ENCODE measurements around the gene MYL9. TPM values are rescaled to one million over a fixed set of nuclear protein-coding genes. Genes with fewer than 3 reads are reported as not detected.
"Not testable (repeated sequence)": the region's sequence is repeated elsewhere in the genome, so short reads cannot be mapped to it uniquely, and the experiment has no call there.

MYL9 gene
- total RNA-seq (2014; rRNA removed; shearing (Covaris generic)) = 28.2 and 41.4 TPM in 2 replicates

- DNase-seq (ENCODE audit: low spot score) = no peak
- in situ Hi-C loops (cut with HindIII; ENCODE audit: low sequenced_read_pairs) = no loop called here
These were observed at the start of gene MYL9 for GRCh38 chr20:36541227-36541767. TSS of gene MYL9 (plus strand) at chr20:36541519. CDS start at chr20:36544885, 3,366 bp downstream.

- in situ Hi-C loops (cut with HindIII; ENCODE audit: low sequenced_read_pairs) = no loop called here
- no peak for DNase-seq (ENCODE audit: low spot score)
These were observed 49.3 kb upstream of the MYL9 start for GRCh38 chr20:36491901-36492617.

DNA sequence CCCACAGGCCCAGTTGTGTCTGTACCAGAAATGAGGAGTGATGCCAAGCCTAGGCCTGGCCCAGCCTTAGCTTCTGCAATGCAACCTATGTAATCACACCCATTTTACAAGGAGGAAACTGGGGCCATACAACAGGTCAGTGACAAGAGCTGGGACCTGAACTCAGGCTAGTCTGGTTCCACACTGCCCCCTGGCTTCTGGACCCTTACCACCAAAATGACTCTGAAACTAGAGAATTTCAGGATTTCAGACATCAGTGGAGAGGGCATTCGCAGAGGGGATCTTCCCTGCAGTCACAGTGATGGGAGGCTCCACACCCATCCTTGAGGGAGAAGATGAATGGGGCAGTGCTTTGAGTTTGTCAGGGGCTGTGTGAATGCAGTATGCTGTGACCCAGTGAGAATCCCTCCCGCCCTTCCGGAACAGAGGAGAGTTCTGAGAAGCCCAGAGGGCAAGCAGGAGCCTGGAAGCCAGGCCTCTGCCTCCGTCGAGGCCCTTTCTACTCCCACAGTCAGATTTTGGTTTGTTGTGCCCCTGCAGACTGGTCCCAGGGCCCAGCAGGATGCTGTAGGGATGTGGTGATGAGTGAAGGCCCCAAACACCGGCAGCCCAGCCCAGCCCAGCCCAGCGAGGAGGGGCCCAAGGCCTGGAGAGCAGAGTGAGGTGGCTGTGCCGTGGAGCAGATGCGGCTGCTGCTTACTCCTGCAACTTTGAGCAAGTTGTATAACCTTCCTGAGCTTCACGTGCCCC is 48.1 kb upstream of the MYL9 start:
- in situ Hi-C loops (cut with HindIII; ENCODE audit: low sequenced_read_pairs) = no loop called here
- peak; percentile 25 for DNase-seq (ENCODE audit: low spot score)

- in situ Hi-C loops (cut with HindIII; ENCODE audit: low sequenced_read_pairs) = no loop called here
- DNase-seq (ENCODE audit: low spot score) = peak; percentile 66
These were observed 47.6 kb upstream of the MYL9 start for GRCh38 chr20:36493801-36494114.

GRCh38 chr20:36496707-36497669 is 44.3 kb upstream of the MYL9 start:
- no peak for DNase-seq (ENCODE audit: low spot score)
- in situ Hi-C loops (cut with HindIII; ENCODE audit: low sequenced_read_pairs) = no loop called here

- in situ Hi-C loops (cut with HindIII; ENCODE audit: low sequenced_read_pairs) = no loop called here
- no peak for DNase-seq (ENCODE audit: low spot score)
These were observed 43.5 kb upstream of the MYL9 start for GRCh38 chr20:36497856-36498255.

- in situ Hi-C loops (cut with HindIII; ENCODE audit: low sequenced_read_pairs) = no loop called here
- DNase-seq (ENCODE audit: low spot score) = no peak
These were observed 42.7 kb upstream of the MYL9 start for GRCh38 chr20:36498386-36499179.

DNA sequence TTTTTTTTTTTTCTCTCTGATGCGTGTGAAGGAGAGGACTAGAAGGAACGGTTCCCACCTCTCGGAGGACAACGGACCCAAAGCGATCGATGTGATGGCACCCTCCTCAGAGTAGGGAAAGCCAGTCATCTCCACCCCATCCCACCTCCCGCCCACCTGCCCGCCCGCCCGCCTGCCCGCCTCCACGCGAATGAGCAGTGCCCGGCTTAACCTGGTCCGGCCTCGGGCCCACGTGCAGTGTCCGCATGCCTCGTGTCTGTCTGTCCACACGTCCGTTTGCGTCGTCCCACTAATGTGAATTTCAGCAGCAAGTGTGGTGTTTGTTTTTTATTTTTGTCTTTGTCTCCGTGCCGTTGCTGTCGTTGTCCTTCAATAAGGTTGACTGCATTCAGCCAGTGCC is 42.1 kb upstream of the MYL9 start:
- in situ Hi-C loops (cut with HindIII; ENCODE audit: low sequenced_read_pairs) = no loop called here
- DNase-seq (ENCODE audit: low spot score) = no peak

GRCh38 chr20:36499723-36500501 is 41.4 kb upstream of the MYL9 start:
- DNase-seq (ENCODE audit: low spot score) = no peak
- in situ Hi-C loops (cut with HindIII; ENCODE audit: low sequenced_read_pairs) = no loop called here

DNA sequence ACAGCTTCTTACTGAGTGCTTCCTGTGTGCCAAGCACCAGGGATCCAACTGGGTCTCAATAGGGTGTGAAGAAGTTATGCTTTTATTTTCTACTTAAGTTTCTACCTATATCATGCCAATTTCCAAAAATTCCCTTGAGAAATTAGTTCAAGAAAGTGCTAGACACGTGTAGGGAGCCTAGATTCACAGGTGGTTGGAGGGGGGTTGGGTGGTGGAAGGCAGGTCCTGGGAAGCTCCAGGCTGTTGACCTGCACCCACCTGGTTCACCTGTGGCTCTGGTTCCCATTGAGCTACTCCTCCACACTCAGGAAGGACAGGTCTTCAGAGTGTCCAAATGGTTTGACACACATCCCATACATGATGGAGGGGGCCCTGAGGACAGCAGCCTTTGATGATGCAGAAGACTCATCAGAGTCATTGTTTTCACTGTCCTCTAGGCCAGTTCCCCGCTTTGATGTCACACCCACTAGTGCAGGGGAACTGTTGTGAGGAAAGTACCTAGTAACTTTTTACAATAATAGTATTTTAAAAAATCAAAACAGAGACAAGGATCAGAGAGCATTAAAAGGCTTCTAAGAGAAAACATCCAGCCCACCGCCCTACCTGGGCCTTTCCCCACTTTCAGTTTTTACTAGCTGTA is 39.8 kb upstream of the MYL9 start:
- DNase-seq (ENCODE audit: low spot score) = no peak
- in situ Hi-C loops (cut with HindIII; ENCODE audit: low sequenced_read_pairs) = no loop called here

- no peak for DNase-seq (ENCODE audit: low spot score)
- in situ Hi-C loops (cut with HindIII; ENCODE audit: low sequenced_read_pairs) = no loop called here
These were observed 37.0 kb upstream of the MYL9 start for GRCh38 chr20:36504295-36504694.

DNA sequence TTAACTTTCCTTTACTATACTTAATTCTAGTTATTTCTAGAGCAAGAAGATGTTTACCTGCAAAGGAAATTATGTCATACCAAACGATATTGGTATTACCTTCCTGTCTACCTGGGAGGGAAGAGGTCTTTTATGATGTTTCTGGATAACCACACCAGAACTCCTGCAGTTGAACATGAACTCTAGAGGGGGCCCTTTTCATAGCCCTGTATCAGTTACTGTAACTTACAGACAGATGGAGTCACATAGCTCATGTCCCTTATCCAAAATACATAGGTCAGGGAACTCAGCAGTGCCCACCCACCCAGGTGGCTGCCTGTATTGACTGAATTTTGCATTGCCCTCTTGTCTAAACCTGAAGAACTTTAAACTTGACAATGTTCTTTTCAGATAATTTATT is 35.1 kb upstream of the MYL9 start:
- no peak for DNase-seq (ENCODE audit: low spot score)
- in situ Hi-C loops (cut with HindIII; ENCODE audit: low sequenced_read_pairs) = no loop called here

DNA sequence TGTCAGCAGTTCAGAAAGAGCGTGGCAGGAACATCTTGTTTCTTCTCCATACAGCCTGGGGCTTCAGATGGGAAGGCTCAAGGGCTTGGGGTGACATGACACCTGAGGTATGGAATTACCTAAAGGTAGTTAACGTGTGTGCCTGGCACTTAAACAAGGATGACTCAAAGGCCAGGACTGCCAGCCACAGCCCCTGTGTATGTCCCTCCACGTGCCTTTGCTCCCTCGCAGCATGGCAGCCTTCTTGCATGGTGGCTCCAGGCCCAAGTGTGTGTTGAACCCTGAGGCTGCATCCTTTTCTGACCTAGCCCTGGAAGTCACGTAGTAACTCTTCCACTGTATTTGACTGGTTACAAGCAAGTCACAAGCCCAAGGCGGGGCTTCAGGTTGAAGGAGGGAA is 33.6 kb upstream of the MYL9 start:
- in situ Hi-C loops (cut with HindIII; ENCODE audit: low sequenced_read_pairs) = no loop called here
- no peak for DNase-seq (ENCODE audit: low spot score)

DNA sequence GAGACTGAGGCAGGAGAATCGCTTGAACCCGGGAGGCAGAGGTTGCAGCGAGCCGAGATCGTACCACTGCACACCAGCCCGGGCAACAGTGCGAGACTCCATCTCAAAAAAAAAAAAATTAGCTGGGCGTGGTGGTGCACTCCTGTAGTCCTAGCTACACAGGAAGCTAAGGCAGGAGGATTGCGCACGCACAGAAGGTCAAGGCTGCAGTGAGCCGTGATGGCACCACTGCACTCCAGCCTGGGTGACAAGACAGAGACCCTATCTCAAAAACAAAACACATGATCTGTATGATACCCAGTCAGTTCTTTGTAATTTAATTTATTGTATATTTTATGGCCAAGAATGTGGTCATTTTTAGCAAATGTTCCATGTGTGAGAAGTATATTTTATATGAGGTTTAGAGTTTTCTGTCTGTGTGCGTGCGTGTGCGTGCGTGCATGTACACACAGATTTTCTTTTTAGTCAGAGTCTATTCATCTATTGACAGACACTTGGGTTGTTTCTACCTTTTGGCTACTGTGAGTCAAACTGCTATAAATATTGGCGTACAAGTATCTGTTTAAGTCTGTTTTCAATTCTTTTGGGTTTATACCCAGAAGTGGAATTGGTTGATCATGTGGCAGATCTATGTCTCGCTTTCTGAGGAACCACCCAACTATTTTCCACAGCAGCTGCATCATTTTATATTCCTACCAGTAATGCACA is 22.2 kb upstream of the MYL9 start:
- in situ Hi-C loops (cut with HindIII; ENCODE audit: low sequenced_read_pairs) = no loop called here

DNA sequence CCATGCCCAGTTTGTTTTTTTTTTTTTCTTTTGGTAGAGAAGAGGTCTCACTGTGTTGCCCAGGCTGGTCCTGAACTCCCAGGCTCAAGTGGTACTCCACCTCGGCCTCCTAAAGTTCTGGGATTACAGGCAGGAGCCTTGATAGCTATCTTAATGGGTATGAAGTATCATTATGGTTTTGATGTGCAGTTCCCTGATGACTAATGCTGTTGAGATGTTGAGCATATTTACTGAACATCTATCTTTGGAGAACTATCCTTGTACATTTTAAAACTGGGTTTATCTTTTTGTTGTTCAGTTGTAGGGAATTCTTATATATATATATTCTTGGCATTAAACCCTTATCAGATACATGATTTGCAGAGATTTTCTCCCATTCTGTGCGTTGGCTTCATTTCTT is 21.4 kb upstream of the MYL9 start:
- in situ Hi-C loops (cut with HindIII; ENCODE audit: low sequenced_read_pairs) = no loop called here
- no peak for DNase-seq (ENCODE audit: low spot score)

More for the DNA sequence above, 22.2 kb upstream of the MYL9 start:
- no peak for DNase-seq (ENCODE audit: low spot score)

GRCh38 chr20:36521526-36521925 is 19.8 kb upstream of the MYL9 start:
- in situ Hi-C loops (cut with HindIII; ENCODE audit: low sequenced_read_pairs) = no loop called here

DNA sequence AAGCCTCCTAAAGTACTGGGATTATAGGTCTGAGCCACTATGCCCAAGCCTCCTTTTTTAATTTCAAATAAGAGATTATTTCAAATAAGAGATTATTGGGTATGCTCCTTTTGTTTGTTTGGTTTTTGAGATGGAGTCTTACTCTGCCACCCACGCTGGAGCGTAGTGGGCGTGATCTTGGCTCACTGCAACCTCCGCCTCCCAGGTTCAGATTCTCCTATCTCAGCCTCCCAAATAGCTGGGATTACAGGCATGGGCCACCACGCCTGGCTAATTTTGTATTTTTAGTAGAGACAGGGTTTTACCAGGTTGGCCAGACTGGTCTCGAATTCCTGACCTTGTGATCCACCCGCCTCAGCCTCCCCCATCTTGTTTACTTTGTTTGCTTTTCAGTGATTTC is 18.9 kb upstream of the MYL9 start:
- DNase-seq (ENCODE audit: low spot score); in situ Hi-C loops (cut with HindIII; ENCODE audit: low sequenced_read_pairs): not testable (repeated sequence)

More at GRCh38 chr20:36521526-36521925, 19.8 kb upstream of the MYL9 start:
- no peak for DNase-seq (ENCODE audit: low spot score)

Data from G401 (cell line).